IMR-90 (cell line): ENCODE measurements around the gene BCL11A. TPM values are rescaled to one million over a fixed set of nuclear protein-coding genes. Genes with fewer than 3 reads are reported as not detected.

Source experiments
- ATAC-seq: fragments of 200-7000 bp; cut with Tn5 transposase; 2 replicates; pipeline ENCODE4 v1.9.1; 2020; ENCODE audit warnings: low read depth, mild to moderate bottlenecking, moderate library complexity
- BruUV-seq: library from RNA; stranded (reverse); fragments of 400-500 nt; replicated peaks from 2 replicates; lab custom pipeline; 2021; lab: Mats Ljungman, UMichigan
- CTCF ChIA-PET: fragments of 300-600 bp; formaldehyde crosslinking; extraction: SDS; loops from one replicate; lab custom pipeline; 2021; ENCODE audit warnings: antibody characterized with exemption; lab: Yijun Ruan, JAX
- POLR2A ChIA-PET: fragments of 300-600 bp; sonication (Branson Sonifier 250); formaldehyde crosslinking; loops from one replicate; lab custom pipeline; 2022; ENCODE audit warnings: antibody characterized with exemption; ENCODE audit not compliant: unreplicated experiment; lab: Charles Lee
- DNase-seq: peaks from one replicate; pipeline ENCODE4 v3.0.0; 2013
- H2AFZ ChIP-seq: replicated peaks from 2 replicates; pipeline ENCODE3; 2013; ENCODE audit warnings: low read length, mild to moderate bottlenecking; ENCODE audit not compliant: poor library complexity
- H2AK5ac ChIP-seq: 2 replicates; pipeline ENCODE4 v1.6.1; 2013; ENCODE audit warnings: low read depth, low read length, inconsistent platforms
- H2AK9ac ChIP-seq: replicated peaks from 2 replicates; pipeline ENCODE3; 2013; ENCODE audit warnings: mild to moderate bottlenecking, low read depth, low read length, moderate library complexity; ENCODE audit not compliant: poor library complexity
- H2BK120ac ChIP-seq: 2 replicates; pipeline ENCODE4 v1.6.1; 2013; ENCODE audit warnings: low read depth, low read length, inconsistent platforms
- H2BK15ac ChIP-seq: 3 replicates; pipeline ENCODE4 v1.6.1; 2013; ENCODE audit warnings: low read depth, low read length, inconsistent platforms
- H2BK20ac ChIP-seq: 2 replicates; pipeline ENCODE4 v1.6.1; 2013; ENCODE audit warnings: low read depth, mild to moderate bottlenecking, inconsistent platforms, low read length, moderate library complexity
- H2BK5ac ChIP-seq: 2 replicates; pipeline ENCODE4 v1.6.1; 2013; ENCODE audit warnings: mild to moderate bottlenecking, low read depth, low read length, inconsistent platforms; ENCODE audit not compliant: poor library complexity, severe bottlenecking
- H3K14ac ChIP-seq: replicated peaks from 2 replicates; pipeline ENCODE4 v1.6.1; 2013; ENCODE audit warnings: low read depth, low read length, inconsistent platforms
- H3K18ac ChIP-seq: 2 replicates; pipeline ENCODE4 v1.6.1; 2013; ENCODE audit warnings: low read depth, low read length, control low read depth
- H3K23ac ChIP-seq: 2 replicates; pipeline ENCODE4 v1.6.1; 2013; ENCODE audit warnings: low read depth, low read length, inconsistent platforms
- H3K27ac ChIP-seq: 2 replicates; pipeline ENCODE4 v1.5.1; 2013; ENCODE audit warnings: mild to moderate bottlenecking, control low read depth, low read length; ENCODE audit not compliant: insufficient read depth
- H3K27me3 ChIP-seq: 2 replicates; pipeline ENCODE4 v1.6.1; 2013; ENCODE audit warnings: low read length; ENCODE audit not compliant: control insufficient read depth, insufficient read depth
- H3K36me3 ChIP-seq: 2 replicates; pipeline ENCODE4 v1.6.1; 2013; ENCODE audit warnings: low read length, mixed read lengths; ENCODE audit not compliant: control insufficient read depth, insufficient read depth
- H3K4ac ChIP-seq: 2 replicates; pipeline ENCODE4 v1.6.1; 2013; ENCODE audit warnings: low read depth, low read length, inconsistent platforms
- H3K4me1 ChIP-seq: 2 replicates; pipeline ENCODE4 v1.6.1; 2013; ENCODE audit warnings: low read length, mixed read lengths; ENCODE audit not compliant: control insufficient read depth, insufficient read depth
- H3K4me2 ChIP-seq: 2 replicates; pipeline ENCODE4 v1.6.1; 2013; ENCODE audit warnings: low read depth, mild to moderate bottlenecking, control low read depth, low read length, moderate library complexity
- H3K4me3 ChIP-seq: 2 replicates; pipeline ENCODE4 v1.5.1; 2013; ENCODE audit warnings: low read depth, mild to moderate bottlenecking, control low read depth, low read length, moderate library complexity; ENCODE audit not compliant: insufficient read depth
- H3K56ac ChIP-seq: 2 replicates; pipeline ENCODE4 v1.6.1; 2013; ENCODE audit warnings: low read length, inconsistent platforms; ENCODE audit not compliant: insufficient read depth; ENCODE audit errors: extremely low read depth
- H3K79me1 ChIP-seq, 2 experiments: 2 replicates each; pipeline ENCODE4 v1.6.1; 2013; ENCODE audit warnings: low read length in 2 of 2, inconsistent platforms in 1 of 2, low read depth in 1 of 2
- H3K9ac ChIP-seq: 2 replicates; pipeline ENCODE4 v1.6.1; 2013; ENCODE audit warnings: low read depth, low read length, control low read depth
- H3K9me1 ChIP-seq: 2 replicates; pipeline ENCODE4 v1.6.1; 2013; ENCODE audit warnings: low read length, inconsistent platforms; ENCODE audit not compliant: insufficient read depth
- H3K9me3 ChIP-seq: 2 replicates; pipeline ENCODE4 v1.6.1; 2013; ENCODE audit warnings: low read length; ENCODE audit not compliant: control insufficient read depth, insufficient read depth
- H4K20me1 ChIP-seq: 2 replicates; pipeline ENCODE4 v1.6.1; 2013; ENCODE audit warnings: low read length, inconsistent platforms; ENCODE audit not compliant: insufficient read depth
- H4K5ac ChIP-seq: 2 replicates; pipeline ENCODE4 v1.6.1; 2013; ENCODE audit warnings: mild to moderate bottlenecking, low read depth, low read length, control low read depth
- H4K8ac ChIP-seq, 2 experiments: 2 replicates each; pipeline ENCODE4 v1.6.1; 2013; ENCODE audit warnings: low read depth in 2 of 2, low read length in 2 of 2, control low read depth in 1 of 2, inconsistent platforms in 1 of 2
- H4K91ac ChIP-seq: 2 replicates; pipeline ENCODE4 v1.6.1; 2013; ENCODE audit warnings: low read depth, low read length, inconsistent platforms; ENCODE audit not compliant: insufficient read depth
- BHLHE40 ChIP-seq: fragments of 150-350 bp; IDR thresholded peaks from 2 replicates; pipeline ENCODE4 v1.6.1; 2016; ENCODE audit warnings: mild to moderate bottlenecking, low read depth, low read length
- CTCF ChIP-seq: conservative IDR thresholded peaks from 2 replicates; pipeline ENCODE4 v1.5.1; 2012; ENCODE audit warnings: mild to moderate bottlenecking, low read depth, low read length, improper control_type of control experiment
- ELK1 ChIP-seq: fragments of 150-350 bp; IDR thresholded peaks from 2 replicates; pipeline ENCODE4 v1.6.1; 2016; ENCODE audit warnings: low read depth, mild to moderate bottlenecking, low read length, moderate library complexity, borderline replicate concordance
- FOS ChIP-seq: fragments of 150-350 bp; IDR thresholded peaks from 2 replicates; pipeline ENCODE4 v1.6.1; 2016; ENCODE audit warnings: low read depth, low read length
- MAZ ChIP-seq: IDR thresholded peaks from 2 replicates; pipeline ENCODE4 v1.6.1; 2012; ENCODE audit warnings: low read depth, mild to moderate bottlenecking, low read length, improper control_type of control experiment, moderate library complexity, borderline replicate concordance
- USF2 ChIP-seq: fragments of 150-350 bp; IDR thresholded peaks from 2 replicates; pipeline ENCODE4 v1.6.1; 2017; ENCODE audit warnings: mild to moderate bottlenecking, antibody characterized with exemption, low read length, low read depth
- WGBS, 2 experiments: methylation state at CpG; one replicate each; pipeline versions ENCODE4 v1.1.5 to v1.1.7; 2013; ENCODE audit warnings: missing lambda C conversion rate in 2 of 2; ENCODE audit not compliant: insufficient read length in 1 of 2; ENCODE audit errors: extremely low coverage in 2 of 2; 5-methylcytosine and 5-hydroxymethylcytosine counted together
- dilution Hi-C: fragments of 300-500 bp; cut with HindIII; formaldehyde crosslinking; loops from one replicate; pipeline ENCODE4 v1.14.3; 2018; ENCODE audit warnings: low sequenced_read_pairs; ENCODE audit not compliant: unreplicated experiment
- in situ Hi-C: fragments of 300-500 bp; cut with MboI; formaldehyde crosslinking; loops from 3 replicates; pipeline ENCODE4 v1.14.3; 2019; ENCODE audit warnings: low sequenced_read_pairs, inconsistent platforms, mixed read lengths
- intact Hi-C: fragments of 100-400 bp; cut with micrococcal nuclease; formaldehyde crosslinking; loops from 2 replicates; pipeline ENCODE4 v1.10.0; 2022
- polyA plus RNA-seq, 3 experiments: library from polyadenylated mRNA; depleted of rRNA; stranded (reverse); fragments of >200 nt; gene quantifications; 2 replicates each; pipeline ENCODE4 v1.2.3, GENCODE V29; 2012; ENCODE audit warnings: low replicate concordance in 1 of 3
- total RNA-seq: library from RNA; depleted of rRNA; stranded (reverse); fragments of >200 nt; gene quantifications from 2 replicates; pipeline ENCODE4 v1.2.3, GENCODE V29; 2012

The BCL11A gene
- total and polyA plus RNA-seq, 2 of the 4 experiments (the other 2 are of a cell fraction): 1.0 to 1.1 TPM

GRCh38 chr2:60519231-60519863 lies 34.1 kb downstream of the BCL11A start:
- CTCF ChIA-PET: no interaction called here
- H2BK15ac ChIP-seq: no peak overlapping the region
- H3K27me3 ChIP-seq: no peaks in the 10 kb centered on the region; the same call in 1 of the 2 replicates
- H3K9ac ChIP-seq: no peak overlapping the region
- H3K9me1 ChIP-seq: peaks cover 8% of the 10 kb centered on the region
- no peak overlapping the region for H2AK5ac ChIP-seq
- WGBS, 2 experiments: 50% methylated on average over 2 of the region's 7 CpGs; no CpG with 5 or more reads in 1 of the 2 experiments
- TF ChIP-seq ELK1 (no peak), FOS (no peak), BHLHE40 (peak; percentile 47; the same call in 1 of the 2 replicates), MAZ (no peak), USF2 (0 out of 2 replicates have a peak, but pooled peaks have one; percentile 12), CTCF (no peak)
- H3K79me1 ChIP-seq: no peaks in the 10 kb centered on the region
- no peak overlapping the region for H3K4ac ChIP-seq
- H2BK20ac ChIP-seq: 0 out of 2 replicates have a peak overlapping the region, but pooled peaks have one; percentile 11
- H4K20me1 ChIP-seq: no peaks in the 10 kb centered on the region
- peak overlapping the region; percentile 49 for H2AFZ ChIP-seq
- H3K27ac ChIP-seq: no peak overlapping the region
- intact Hi-C loops (no loop called here), in situ Hi-C loops (no loop called here), dilution Hi-C loops (no loop called here)
- no peak overlapping the region for H4K8ac ChIP-seq
- H3K56ac ChIP-seq: no peak overlapping the region
- H2BK5ac ChIP-seq: no peak overlapping the region
- peaks cover 13% of the 10 kb centered on the region for H3K4me1 ChIP-seq
- DNase-seq (peak; percentile 67), ATAC-seq (no peak)
- H4K91ac ChIP-seq: no peak overlapping the region
- no peak overlapping the region for H3K23ac ChIP-seq
- H3K9me3 ChIP-seq: no peaks in the 10 kb centered on the region
- H2BK120ac ChIP-seq: no peak overlapping the region
- no peak overlapping the region for H3K4me3 ChIP-seq
- H3K36me3 ChIP-seq: no peaks in the 10 kb centered on the region
- H3K18ac ChIP-seq: no peak overlapping the region
- no TSS peak for BruUV-seq
- no peak overlapping the region for H4K5ac ChIP-seq
- H2AK9ac ChIP-seq: no peak overlapping the region
- POLR2A ChIA-PET: no interaction called here
- H3K14ac ChIP-seq: no peak overlapping the region
- no peak overlapping the region for H3K4me2 ChIP-seq
